ENCODE results near the gene LRRC4C. TPM values are rescaled to one million over a fixed set of nuclear protein-coding genes. Genes with fewer than 3 reads are reported as not detected.

The LRRC4C gene
- total RNA-seq, 1 experiment from 2014 or later, result 0.13 TPM

GRCh38 chr11:40281052-40281580 is 1178.3 kb downstream of the LRRC4C start:
- Histone ChIP-seq H2BK12ac (ENCODE audit: insufficient read length, low read depth, low read length) (no peak overlapping the region), H3K79me2 (ENCODE audit: insufficient read depth, low read length) (no peaks in the 10 kb centered on the region), H2BK20ac (ENCODE audit: low read depth, low read length, poor library complexity, severe bottlenecking) (no peak overlapping the region), H3K14ac (ENCODE audit: insufficient read depth, low read length) (no peak overlapping the region; the same call in 1 of the 2 replicates), H4K5ac (ENCODE audit: insufficient read length, low read depth, low read length) (no peak overlapping the region), H3K9me3 (ENCODE audit: control insufficient read depth, low read depth, low read length) (no peaks in the 10 kb centered on the region), H3T11ph (ENCODE audit: low read length) (no peak overlapping the region), H3K27ac (ENCODE audit: insufficient read length, low read depth, low read length) (no peak overlapping the region), H3K23ac (ENCODE audit: insufficient read length, low read depth, low read length) (no peak overlapping the region), H4K8ac (replicated peaks; ENCODE audit: insufficient read length, low read depth, low read length) (no peak overlapping the region), H3K4me1 (ENCODE audit: insufficient read depth, low read length) (peaks cover 4% of the 10 kb centered on the region; the same call in 1 of the 2 replicates), H3K4me2 (ENCODE audit: insufficient read depth, insufficient read length, low read length) (no peak overlapping the region), H2BK5ac (ENCODE audit: insufficient read length, low read length) (no peak overlapping the region), H3K4ac (ENCODE audit: low read depth, low read length) (no peak overlapping the region), H4K91ac (ENCODE audit: insufficient read length, low read depth, low read length) (no peak overlapping the region), H2AK5ac (ENCODE audit: insufficient read length, low read length) (no peak overlapping the region), H2AFZ (ENCODE audit: low read length) (no peak overlapping the region), H3K27me3 (ENCODE audit: insufficient read depth, low read length) (no peaks in the 10 kb centered on the region), H3K23me2 (ENCODE audit: insufficient read length, low read depth, low read length, poor library complexity, severe bottlenecking) (no peaks in the 10 kb centered on the region), H4K20me1 (ENCODE audit: control insufficient read depth, insufficient read depth, insufficient read length) (no peaks in the 10 kb centered on the region), H3K9ac (ENCODE audit: extremely low read depth, insufficient read length, low read length) (no peak overlapping the region), H3K18ac (ENCODE audit: insufficient read length, low read depth, low read length) (no peak overlapping the region), H2BK15ac (ENCODE audit: low read depth, low read length) (no peak overlapping the region), H3K79me1 (ENCODE audit: insufficient read depth, low read depth, low read length, poor library complexity, severe bottlenecking) (no peaks in the 10 kb centered on the region), H3K56ac (ENCODE audit: insufficient read length, low read depth, low read length) (no peak overlapping the region), H2BK120ac (ENCODE audit: low read depth, low read length, poor library complexity, severe bottlenecking) (no peak overlapping the region)
- H3K4me1 Mint-ChIP-seq, result peaks cover 17 to 19% of the 10 kb centered on the region in 2 experiments
- no peak for DNase-seq
- TF ChIP-seq CTCF (conservative IDR thresholded peaks at IDR 0.05), result no peak
- H3K4me3 Mint-ChIP-seq, result no peak overlapping the region
- H3K36me3 Mint-ChIP-seq (ENCODE audit: insufficient read depth in 1 of 3, low read depth in 3 of 3), result no peaks in the 10 kb centered on the region
- no peaks in the 10 kb centered on the region for H3K9me3 Mint-ChIP-seq
- H3K27ac Mint-ChIP-seq, result no peak overlapping the region
- H3K27me3 Mint-ChIP-seq (ENCODE audit: low read depth), result peaks cover 12% of the 10 kb centered on the region
- WGBS (ENCODE audit: extremely low coverage, insufficient read length, low lambda C conversion rate), result no CpG with 5 or more reads among the region's 6 CpGs

Data from H9 (cell line).